Measurements from ENCODE around the gene COG5.
"Not testable (repeated sequence)": the region's sequence is repeated elsewhere in the genome, so short reads cannot be mapped to it uniquely, and the experiment has no call there.

Gene COG5

GRCh38 chr7:107581387-107582013 lies 17.8 kb upstream of the COG5 start:
- DNase-seq (ENCODE audit: low read depth, low spot score) = no peak
- no peak overlapping the region for H3K4me3 ChIP-seq (ENCODE audit: low read length)

GRCh38 chr7:107580716-107581383 lies 17.1 kb upstream of the COG5 start:
- no peak for DNase-seq (ENCODE audit: low read depth, low spot score)
- H3K4me3 ChIP-seq (ENCODE audit: low read length) = peak overlapping the region; percentile 80

- peak within 1 kb of the TSS; percentile 80 for H3K4me3 ChIP-seq (ENCODE audit: low read length)
- DNase-seq (ENCODE audit: low read depth, low spot score) = peak; percentile 39
These were observed 16.4 kb upstream of the COG5 start, which contains the start of gene BCAP29 for GRCh38 chr7:107579885-107580715. TSS of gene BCAP29 (plus strand) at chr7:107580246. CDS start at chr7:107580773, 527 bp downstream.

DNA sequence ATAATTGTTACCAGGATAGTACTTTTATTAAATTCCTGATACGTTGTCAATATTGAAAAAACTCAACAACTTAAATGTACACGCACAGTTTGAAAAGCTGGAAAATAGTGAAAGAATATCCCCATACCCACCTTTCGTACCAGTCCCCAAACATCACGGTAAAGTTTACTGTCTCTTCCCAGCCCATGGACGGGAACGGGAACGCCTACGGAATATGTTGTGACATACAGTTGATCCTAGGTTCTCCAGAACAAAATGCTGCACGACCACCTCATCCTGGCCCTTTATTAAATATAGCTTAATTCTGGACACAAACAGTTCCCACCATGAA lies 15.8 kb upstream of the COG5 start:
- DNase-seq (ENCODE audit: low read depth, low spot score) = no peak
- peak overlapping the region; percentile 80 for H3K4me3 ChIP-seq (ENCODE audit: low read length)

DNA sequence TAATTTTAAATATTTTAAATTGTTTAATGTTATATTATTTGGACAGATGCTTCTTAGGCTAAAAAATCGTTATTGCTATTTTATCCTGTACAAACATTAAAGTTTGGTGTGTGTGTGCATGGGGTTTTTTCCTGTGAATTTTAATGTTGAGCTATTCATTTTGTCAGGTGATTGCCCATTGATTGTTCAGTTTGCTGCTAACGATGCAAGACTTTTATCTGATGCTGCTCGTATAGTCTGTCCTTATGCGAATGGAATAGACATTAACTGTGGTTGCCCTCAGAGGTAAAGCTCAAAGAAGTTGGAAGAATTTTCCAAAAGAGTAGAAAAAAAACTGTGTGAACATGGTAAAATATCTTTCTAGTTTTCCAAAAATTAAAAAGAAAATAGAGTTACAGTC lies 9.8 kb upstream of the COG5 start:
- H3K4me3 ChIP-seq (ENCODE audit: low read length) = no peak overlapping the region
- no peak for DNase-seq (ENCODE audit: low read depth, low spot score)

GRCh38 chr7:107570298-107570697 lies 6.6 kb upstream of the COG5 start:
- no peak for DNase-seq (ENCODE audit: low read depth, low spot score)
- no peak overlapping the region for H3K4me3 ChIP-seq (ENCODE audit: low read length)

DNA sequence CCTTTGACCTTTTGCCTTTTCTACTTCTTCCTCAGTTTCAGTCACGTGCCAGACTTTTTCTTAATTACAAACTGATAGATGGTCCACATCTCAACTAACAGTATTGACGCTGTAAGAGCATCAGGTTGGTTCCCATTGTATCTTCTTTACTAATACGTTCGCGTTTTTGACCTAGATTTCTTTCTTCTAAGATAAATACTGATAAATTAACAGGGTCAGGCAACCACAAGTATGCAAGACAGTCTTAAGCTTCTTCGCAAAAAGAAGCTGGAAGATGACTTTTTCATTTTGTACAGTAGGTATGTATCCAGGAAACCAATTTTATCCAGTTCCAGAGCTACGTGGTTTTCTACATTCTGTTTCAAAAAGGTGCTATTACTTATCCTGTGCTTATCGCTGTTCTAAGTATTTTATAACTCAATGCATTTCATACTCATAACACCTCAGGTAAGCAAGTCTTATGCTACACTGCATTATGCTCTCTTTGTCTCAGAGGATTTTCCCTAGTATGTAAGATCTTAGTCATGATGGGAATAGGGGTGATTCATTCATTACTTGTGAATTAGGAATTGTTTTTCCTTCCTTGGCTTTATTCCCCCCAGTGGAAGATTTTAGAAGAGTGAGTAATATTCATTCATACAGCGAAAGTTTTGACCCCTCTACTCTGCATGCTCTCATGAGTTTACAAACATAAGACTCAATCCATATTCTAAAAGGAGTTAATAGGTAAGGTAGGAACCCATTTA lies 1.0 kb upstream of the COG5 start:
- H3K4me3 ChIP-seq (ENCODE audit: low read length) = peak overlapping the region; percentile 77
- peak; percentile 63 for DNase-seq (ENCODE audit: low read depth, low spot score)

GRCh38 chr7:107563081-107563774 lies 492 bp downstream of the COG5 start:
- peak overlapping the region; percentile 77 for H3K4me3 ChIP-seq (ENCODE audit: low read length)
- DNase-seq (ENCODE audit: low read depth, low spot score) = no peak

DNA sequence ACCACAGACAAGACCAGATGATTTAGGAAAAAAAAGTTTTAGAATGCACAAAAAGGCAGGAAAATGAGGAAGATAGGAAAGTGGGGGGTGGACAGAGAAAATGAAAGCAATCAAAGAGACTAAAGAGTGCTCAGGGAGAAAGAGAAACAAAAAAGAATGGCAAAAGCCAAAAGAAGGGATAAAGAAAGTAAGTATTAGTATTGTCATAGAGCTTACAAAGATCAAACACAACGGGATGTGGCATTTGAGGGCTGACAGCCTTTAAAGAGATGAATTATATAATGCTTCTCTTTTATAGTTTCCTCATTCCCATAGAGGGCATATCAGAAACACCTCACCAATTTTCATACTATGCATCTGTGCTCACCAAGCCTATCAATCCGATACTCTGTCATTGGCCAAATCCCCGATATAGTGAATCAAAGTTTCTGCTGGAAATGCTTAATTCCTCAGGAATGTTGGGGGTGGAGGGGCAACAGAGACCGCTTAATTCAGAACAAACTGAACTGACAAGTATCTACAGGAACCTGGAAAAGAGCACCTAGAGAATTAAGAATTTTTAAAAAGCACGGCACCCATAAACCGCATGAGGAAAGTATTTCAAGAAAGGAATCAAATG lies 2.7 kb downstream of the COG5 start:
- no peak overlapping the region for H3K4me3 ChIP-seq (ENCODE audit: low read length)
- DNase-seq (ENCODE audit: low read depth, low spot score) = peak; percentile 40

GRCh38 chr7:107559864-107560263 lies 3.9 kb downstream of the COG5 start:
- no peak for DNase-seq (ENCODE audit: low read depth, low spot score)
- H3K4me3 ChIP-seq (ENCODE audit: low read length) = no peak overlapping the region

DNA sequence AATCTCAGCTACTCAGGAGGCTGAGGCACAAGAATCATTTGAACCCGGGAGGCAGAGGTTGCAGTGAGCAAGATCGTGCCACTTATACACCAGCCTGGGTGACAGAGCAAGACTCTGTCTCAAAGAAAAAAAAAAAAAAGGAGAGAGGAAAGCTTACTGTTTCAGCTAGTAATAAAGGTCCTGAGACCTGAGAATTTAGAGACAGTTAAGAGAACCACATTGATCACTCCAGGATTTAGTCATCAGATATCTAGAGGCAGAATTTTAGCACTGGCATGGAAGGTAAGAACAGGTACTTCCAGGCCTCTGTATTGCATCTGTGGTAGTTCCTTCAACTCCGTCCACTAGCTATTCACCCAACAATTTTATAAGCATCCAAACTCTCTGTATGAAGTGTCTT lies 7.8 kb downstream of the COG5 start:
- no peak for DNase-seq (ENCODE audit: low read depth, low spot score)
- H3K4me3 ChIP-seq (ENCODE audit: low read length) = no peak overlapping the region

DNA sequence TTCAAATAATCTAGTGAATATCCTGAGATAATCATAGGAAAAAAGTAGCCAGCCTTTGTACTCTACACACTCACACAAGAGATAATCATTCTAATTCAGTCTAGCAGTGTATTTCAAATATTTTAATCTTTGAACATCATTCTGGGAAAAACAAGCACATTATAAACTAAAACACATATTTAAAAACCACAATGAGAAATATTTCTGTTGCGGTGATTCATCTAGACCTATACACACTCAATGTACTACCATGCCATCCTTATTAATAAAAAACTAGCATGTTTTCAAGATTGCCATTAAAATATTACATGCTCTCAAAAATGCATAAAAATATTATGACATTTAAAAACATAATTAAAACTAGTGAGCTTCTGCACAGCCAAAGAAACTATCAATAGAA lies 11.8 kb downstream of the COG5 start:
- no peak for DNase-seq (ENCODE audit: low read depth, low spot score)
- H3K4me3 ChIP-seq (ENCODE audit: low read length) = no peak overlapping the region

GRCh38 chr7:107544848-107545591 lies 18.7 kb downstream of the COG5 start:
- DNase-seq (ENCODE audit: low read depth, low spot score) = no peak
- H3K4me3 ChIP-seq (ENCODE audit: low read length) = no peak overlapping the region

DNA sequence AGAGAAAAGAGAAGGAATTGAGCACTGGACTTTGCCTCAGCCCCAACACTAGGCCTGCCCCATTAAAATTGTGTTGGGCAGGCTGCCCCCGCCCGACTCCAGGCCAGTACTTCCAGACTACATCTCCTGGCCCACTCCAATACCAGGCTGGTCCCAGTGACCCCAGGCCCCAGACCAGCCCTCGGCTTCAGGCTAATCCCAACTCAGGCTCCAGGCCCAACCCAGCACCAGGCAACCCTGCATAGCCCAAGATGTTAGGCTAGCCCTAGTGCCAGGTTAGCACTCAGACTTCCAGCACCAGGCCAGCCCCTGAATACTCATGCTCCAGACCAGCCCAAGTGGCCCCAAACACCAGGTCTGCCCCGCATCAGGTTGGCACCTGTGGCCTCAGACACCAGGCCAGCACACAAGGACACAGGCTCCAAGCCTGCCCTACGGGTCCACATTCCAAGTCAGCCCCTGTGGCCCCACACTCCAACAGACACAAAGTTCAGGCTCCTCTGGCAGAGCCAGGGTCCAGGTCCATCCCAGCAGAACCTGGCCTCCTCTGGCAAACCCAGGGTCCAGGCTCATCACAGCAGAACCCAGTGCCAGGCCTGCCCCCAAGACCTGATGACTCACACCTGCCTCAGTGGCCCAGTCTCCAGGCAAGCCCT lies 20.3 kb downstream of the COG5 start:
- no peak overlapping the region for H3K4me3 ChIP-seq (ENCODE audit: low read length)
- DNase-seq (ENCODE audit: low read depth, low spot score) = no peak

DNA sequence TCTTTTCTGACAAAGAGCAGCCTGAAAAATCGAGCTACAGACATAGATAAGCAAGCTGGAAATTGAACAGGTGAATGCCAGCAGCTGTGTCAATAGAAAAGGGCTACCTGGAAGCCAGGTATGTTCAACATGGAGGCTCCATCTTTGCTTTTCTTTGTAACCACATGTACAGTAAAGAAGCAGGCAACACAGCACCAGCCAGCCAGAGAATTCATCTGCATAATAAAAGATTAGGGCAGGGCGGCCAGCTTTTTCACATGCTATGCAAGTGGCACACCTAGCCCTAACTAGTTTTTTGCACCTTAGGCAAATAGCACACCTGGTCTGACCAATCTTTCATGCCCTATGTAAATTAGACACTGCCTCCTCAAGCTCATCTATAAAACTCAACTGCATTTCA lies 25.7 kb downstream of the COG5 start:
- no peak overlapping the region for H3K4me3 ChIP-seq (ENCODE audit: low read length)
- no peak for DNase-seq (ENCODE audit: low read depth, low spot score)

DNA sequence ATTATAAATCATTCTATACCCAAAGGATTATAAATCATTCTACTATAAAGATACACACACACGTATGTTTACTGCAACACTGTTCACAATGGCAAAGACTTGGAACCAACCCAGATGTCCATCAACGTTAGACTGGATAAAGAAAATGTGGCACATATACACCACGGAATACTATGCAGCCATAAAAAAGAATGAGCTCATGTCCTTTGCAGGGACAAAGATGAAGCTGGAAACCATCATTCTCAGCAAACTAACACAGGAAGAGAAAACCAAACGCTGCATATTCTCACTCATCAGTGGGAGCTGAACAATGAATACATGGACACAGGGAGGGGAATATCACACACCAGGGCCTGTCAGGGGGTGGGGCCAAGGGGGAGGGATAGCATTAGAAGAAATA lies 26.5 kb downstream of the COG5 start:
- DNase-seq (ENCODE audit: low read depth, low spot score); H3K4me3 ChIP-seq (ENCODE audit: low read length): not testable (repeated sequence)

DNA sequence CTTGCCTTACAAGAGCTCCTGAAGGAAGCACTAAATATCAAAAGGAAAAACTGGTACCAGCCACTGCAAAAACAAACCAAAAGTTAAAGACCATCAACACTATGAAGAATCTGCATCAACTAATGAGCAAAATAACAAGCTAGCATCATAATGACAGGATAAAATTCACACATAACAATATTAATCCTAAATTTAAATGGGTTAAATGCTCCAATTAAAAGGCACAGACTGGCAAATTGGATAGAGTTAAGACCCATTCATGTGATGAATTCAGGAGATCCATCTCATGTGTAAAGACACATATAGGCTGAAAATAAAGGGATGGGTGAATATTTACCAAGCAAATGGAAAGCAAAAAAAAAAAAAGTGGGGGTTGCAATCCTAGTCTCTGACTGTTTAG lies 29.6 kb downstream of the COG5 start:
- no peak overlapping the region for H3K4me3 ChIP-seq (ENCODE audit: low read length)
- DNase-seq (ENCODE audit: low read depth, low spot score) = no peak

- no peak for DNase-seq (ENCODE audit: low read depth, low spot score)
- no peak overlapping the region for H3K4me3 ChIP-seq (ENCODE audit: low read length)
These were observed 33.0 kb downstream of the COG5 start for GRCh38 chr7:107530751-107531150.
